HepG2 (cell line): ENCODE data around the gene RBM19. TPM values are rescaled to one million over a fixed set of nuclear protein-coding genes. Genes with fewer than 3 reads are reported as not detected.

Source experiments
- ATAC-seq: fragments of 200-7000 bp; cut with Tn5 transposase; 3 replicates; pipeline ENCODE4 v1.9.1; 2020; ENCODE audit warnings: mild to moderate bottlenecking, moderate library complexity
- BruUV-seq: library from RNA; stranded (reverse); fragments of 400-500 nt; replicated peaks from 2 replicates; lab custom pipeline; 2021; lab: Mats Ljungman, UMichigan
- CTCF ChIA-PET: fragments of 300-600 bp; formaldehyde crosslinking; extraction: SDS; loops from one replicate; lab custom pipeline; 2021; ENCODE audit warnings: low total read pairs, inconsistent platforms, low intra/inter-chr PET ratio; lab: Yijun Ruan, JAX
- POLR2A ChIA-PET: fragments of 350-600 bp; sonication (Branson Sonifier 250); formaldehyde crosslinking; loops from one replicate; lab custom pipeline; 2020; ENCODE audit warnings: antibody characterized with exemption, inconsistent platforms; lab: Yijun Ruan, JAX
- DNase-seq: peaks from one replicate; pipeline ENCODE4 v3.0.0-alpha.2; 2015; ENCODE audit warnings: low spot score
- FAIRE-seq: peaks from 3 replicates; lab custom pipeline; 2011; peaks lifted over from hg19 to GRCh38; lab: Jason Lieb, UNC
- H2AFZ ChIP-seq: one replicate; pipeline ENCODE4 v1.6.1; 2011; ENCODE audit warnings: low read length, inconsistent platforms
- H3K27ac ChIP-seq: fragments of 300-600 bp; 3 replicates; pipeline ENCODE4 v1.8.0; 2011; ENCODE audit warnings: mixed run types, mild to moderate bottlenecking, mixed read lengths, low read length, inconsistent platforms; ENCODE audit not compliant: insufficient read depth; ENCODE audit errors: extremely low read length
- H3K27me3 ChIP-seq, 2 experiments: fragments of 200-600 bp in 1 of 2; 2 replicates in 1 of 2; 3 replicates in 1 of 2; pipeline versions ENCODE4 v1.6.0 to v1.8.0; 2011; ENCODE audit warnings: low read length in 2 of 2, mild to moderate bottlenecking in 2 of 2, moderate library complexity in 2 of 2, inconsistent platforms in 1 of 2; ENCODE audit not compliant: insufficient read depth in 2 of 2, control insufficient read depth in 1 of 2
- H3K36me3 ChIP-seq, 2 experiments: fragments of 200-600 bp in 1 of 2; replicated peaks in 1 of 2; 2 replicates in 1 of 2; 3 replicates in 1 of 2; pipeline versions ENCODE4 v1.5.1 to v1.8.0; 2011; ENCODE audit warnings: low read length in 2 of 2, inconsistent platforms in 1 of 2; ENCODE audit not compliant: insufficient read depth in 2 of 2, control insufficient read depth in 1 of 2
- H3K4me1 ChIP-seq: 2 replicates; pipeline ENCODE4 v1.5.1; 2012; ENCODE audit warnings: low read length, inconsistent platforms; ENCODE audit not compliant: insufficient read depth
- H3K4me2 ChIP-seq: 2 replicates; pipeline ENCODE4 v1.6.0; 2011; ENCODE audit warnings: low read depth, low read length, inconsistent platforms
- H3K4me3 ChIP-seq, 3 experiments: fragments of 200-600 bp in 1 of 3; sonication (generic), shearing (Covaris generic) in 1 of 3; replicated peaks in 1 of 3; 2 replicates each; pipeline ENCODE4 v1.5.1; 2011 to 2016; ENCODE audit warnings: low read length in 3 of 3, inconsistent platforms in 2 of 3, low read depth in 2 of 3, mild to moderate bottlenecking in 2 of 3, control low read depth in 1 of 3, mixed read lengths in 1 of 3; ENCODE audit not compliant: insufficient read depth in 1 of 3
- H3K79me2 ChIP-seq: one replicate; pipeline ENCODE4 v1.6.1; 2011; ENCODE audit warnings: low read length, inconsistent platforms; ENCODE audit not compliant: insufficient read depth
- H3K9ac ChIP-seq: 2 replicates; pipeline ENCODE4 v1.6.0; 2011; ENCODE audit warnings: mild to moderate bottlenecking, low read depth, low read length, inconsistent platforms; ENCODE audit not compliant: insufficient read depth
- H3K9me3 ChIP-seq: 2 replicates; pipeline ENCODE4 v1.5.1; 2012; ENCODE audit warnings: mild to moderate bottlenecking, low read length
- H4K20me1 ChIP-seq: 2 replicates; pipeline ENCODE4 v1.6.0; 2011; ENCODE audit warnings: inconsistent platforms, mild to moderate bottlenecking, low read length, moderate library complexity; ENCODE audit not compliant: insufficient read depth
- FOXP4 ChIP-seq: sonication (generic); formaldehyde crosslinking; IDR thresholded peaks from 2 replicates; pipeline ENCODE4 v1.4.0; 2020; ENCODE audit warnings: missing genetic modification reagents
- MAZ ChIP-seq, 2 experiments: sonication (generic) in 1 of 2; formaldehyde crosslinking in 1 of 2; IDR thresholded peaks; 2 replicates each; pipeline versions ENCODE4 v1.5.0 to v1.6.1; 2012 to 2020; ENCODE audit warnings: low read depth in 2 of 2, mild to moderate bottlenecking in 2 of 2, borderline replicate concordance in 1 of 2, improper control_type of control experiment in 1 of 2, low read length in 1 of 2, missing genetic modification reagents in 1 of 2, moderate library complexity in 1 of 2
- ZFP36L1 ChIP-seq: sonication (generic); formaldehyde crosslinking; IDR thresholded peaks from 2 replicates; pipeline ENCODE4 v1.8.0; 2022; ENCODE audit warnings: mild to moderate bottlenecking, missing genetic modification reagents, moderate library complexity
- ZKSCAN5 ChIP-seq: sonication (generic); formaldehyde crosslinking; IDR thresholded peaks from 2 replicates; pipeline ENCODE4 v1.5.1; 2020; ENCODE audit warnings: mild to moderate bottlenecking, missing genetic modification reagents
- ZNF12 ChIP-seq: sonication (generic); formaldehyde crosslinking; IDR thresholded peaks from 2 replicates; pipeline ENCODE4 v1.5.0; 2020; ENCODE audit warnings: missing genetic modification reagents
- WGBS: methylation state at CpG from one replicate; pipeline ENCODE4 v1.1.6; 2017; ENCODE audit warnings: low lambda C conversion rate; 5-methylcytosine and 5-hydroxymethylcytosine counted together
- in situ Hi-C: cut with HindIII; loops from 2 replicates; pipeline ENCODE4 v1.10.0; 2017; ENCODE audit warnings: low pct_unique_long_range_greater_than_20kb; ENCODE audit not compliant: extremely low pct_ligation_motif_present
- intact Hi-C: fragments of 100-400 bp; cut with micrococcal nuclease; formaldehyde crosslinking; loops from one replicate; pipeline ENCODE4 v1.10.0; 2022; ENCODE audit not compliant: unreplicated experiment
- polyA plus RNA-seq, 8 experiments: library from polyadenylated mRNA; depleted of rRNA in 3 of 8; stranded (reverse) in 7 of 8; unstranded in 1 of 8; fragments of >200 nt; fragmentation: Illumina TruSeq in 4 of 8; extraction: Trizol in 4 of 8; gene quantifications; 2 replicates each; pipeline versions ENCODE4 v1.2.1 to v1.2.3, GENCODE V29; 2011 to 2016; ENCODE audit warnings: low read depth in 4 of 8, missing spikeins in 1 of 8, mixed read lengths in 1 of 8; ENCODE audit not compliant: insufficient read depth in 1 of 8
- total RNA-seq, 5 experiments: library from RNA; depleted of rRNA; stranded (reverse); fragments of >200 nt; fragmentation: Illumina TruSeq; extraction: Trizol; gene quantifications; 2 replicates each; pipeline ENCODE4 v1.2.3, GENCODE V29; 2016; ENCODE audit warnings: low read depth in 1 of 5

RBM19 gene
- total and polyA plus RNA-seq, 2 of the 13 experiments (the other 11 are each of a cell fraction or from before 2014, with no cell fraction given), result 19.3 to 32.2 TPM

DNA sequence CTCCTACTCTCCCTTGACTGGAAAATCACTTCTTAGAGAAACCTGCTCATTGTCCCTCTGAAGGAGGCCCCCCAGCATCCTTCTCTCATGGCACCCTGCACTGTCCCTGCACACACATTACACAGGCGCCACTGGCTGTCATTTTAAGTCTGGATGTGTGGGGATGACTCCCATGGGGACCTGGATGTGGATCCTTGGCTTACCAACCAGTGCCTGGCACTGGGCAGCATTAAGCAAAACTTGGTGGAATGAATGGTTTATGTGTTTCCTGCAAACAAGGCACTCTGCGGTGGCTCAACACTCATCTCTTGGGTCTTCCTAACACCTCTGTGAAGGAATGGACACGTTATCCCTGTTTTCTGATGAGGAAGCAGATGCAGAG, 162.4 kb downstream of the RBM19 start:
- ChIA-PET POLR2A (no interaction called here), CTCF (no interaction called here)
- no peak for ATAC-seq

More for the DNA sequence above, 162.4 kb downstream of the RBM19 start:
- BruUV-seq, result no TSS peak
- H2AFZ ChIP-seq, result no peak overlapping the region
- no peak overlapping the region for H3K4me2 ChIP-seq
- no peaks in the 10 kb centered on the region for H3K9me3 ChIP-seq
- no peaks in the 10 kb centered on the region for H3K36me3 ChIP-seq
- peaks cover 21% of the 10 kb centered on the region for H3K4me1 ChIP-seq
- intact Hi-C loops, result no loop called here
- H3K4me3 ChIP-seq, result no peak overlapping the region
- H3K9ac ChIP-seq, result no peak overlapping the region
- H3K27ac ChIP-seq, result no peak overlapping the region
- no peak for DNase-seq
- H3K27me3 ChIP-seq, result no peaks in the 10 kb centered on the region
- WGBS, result 92% methylated on average over 3 of the region's 3 CpGs
- FAIRE-seq, result no peak
- H3K79me2 ChIP-seq, result no peaks in the 10 kb centered on the region
- no peaks in the 10 kb centered on the region for H4K20me1 ChIP-seq
- TF ChIP-seq MAZ (IDR thresholded peaks at IDR 0.05; ENCODE audit: borderline replicate concordance, low read depth, low read length), result no peak
- no peak for TF ChIP-seq MAZ (CRISPR knock-in tag; IDR thresholded peaks at IDR 0.05; ENCODE audit: low read depth)
- no peak for TF ChIP-seq ZNF12 (CRISPR knock-in tag)
- no peak for TF ChIP-seq ZKSCAN5
- no peak for TF ChIP-seq ZFP36L1
- TF ChIP-seq FOXP4 (CRISPR knock-in tag), result no peak
- TF ChIP-seq, all 625 proteins: peak for 0
- in situ Hi-C loops, result no loop called here
